ENCODE data around the gene B4GALT6. TPM values are rescaled to one million over a fixed set of nuclear protein-coding genes. Genes with fewer than 3 reads are reported as not detected.

Gene B4GALT6
- total RNA-seq, 1 experiment from 2014 or later = 1.4 TPM

GRCh38 chr18:31697351-31698298 is 13.2 kb upstream of the B4GALT6 start:
- H3K4me2 ChIP-seq (ENCODE audit: low read length) = no peak overlapping the region
- ChIA-PET CTCF (no interaction called here), POLR2A (ENCODE audit: unreplicated experiment) (no interaction called here)
- H3K27me3 ChIP-seq (ENCODE audit: low read length) = no peaks in the 10 kb centered on the region
- ATAC-seq (no peak), DNase-seq (no peak)
- no peak overlapping the region for H2AFZ ChIP-seq (ENCODE audit: low read length)
- no peaks in the 10 kb centered on the region for H3K9me3 ChIP-seq (ENCODE audit: low read length)
- no peaks in the 10 kb centered on the region for H3K4me1 ChIP-seq (ENCODE audit: insufficient read depth, low read length)
- TF ChIP-seq EZH2 (IDR thresholded peaks at IDR 0.05; ENCODE audit: low read length, unreplicated experiment) = no peak
- TF ChIP-seq, protein P1, sequence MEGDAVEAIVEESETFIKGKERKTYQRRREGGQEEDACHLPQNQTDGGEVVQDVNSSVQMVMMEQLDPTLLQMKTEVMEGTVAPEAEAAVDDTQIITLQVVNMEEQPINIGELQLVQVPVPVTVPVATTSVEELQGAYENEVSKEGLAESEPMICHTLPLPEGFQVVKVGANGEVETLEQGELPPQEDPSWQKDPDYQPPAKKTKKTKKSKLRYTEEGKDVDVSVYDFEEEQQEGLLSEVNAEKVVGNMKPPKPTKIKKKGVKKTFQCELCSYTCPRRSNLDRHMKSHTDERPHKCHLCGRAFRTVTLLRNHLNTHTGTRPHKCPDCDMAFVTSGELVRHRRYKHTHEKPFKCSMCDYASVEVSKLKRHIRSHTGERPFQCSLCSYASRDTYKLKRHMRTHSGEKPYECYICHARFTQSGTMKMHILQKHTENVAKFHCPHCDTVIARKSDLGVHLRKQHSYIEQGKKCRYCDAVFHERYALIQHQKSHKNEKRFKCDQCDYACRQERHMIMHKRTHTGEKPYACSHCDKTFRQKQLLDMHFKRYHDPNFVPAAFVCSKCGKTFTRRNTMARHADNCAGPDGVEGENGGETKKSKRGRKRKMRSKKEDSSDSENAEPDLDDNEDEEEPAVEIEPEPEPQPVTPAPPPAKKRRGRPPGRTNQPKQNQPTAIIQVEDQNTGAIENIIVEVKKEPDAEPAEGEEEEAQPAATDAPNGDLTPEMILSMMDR (conservative IDR thresholded peaks at IDR 0.05; ENCODE audit: low read depth, low read length) = no peak
- no peak for TF ChIP-seq EZH2phosphoT487 (IDR thresholded peaks at IDR 0.05; ENCODE audit: borderline replicate concordance, low read length)
- no peaks in the 10 kb centered on the region for H3K79me2 ChIP-seq (ENCODE audit: low read length)
- no peaks in the 10 kb centered on the region for H4K20me1 ChIP-seq (ENCODE audit: low read length)
- no peak overlapping the region for H3K4me3 ChIP-seq (ENCODE audit: low read length)
- intact Hi-C loops (cut with micrococcal nuclease) = no loop called here
- H3F3A ChIP-seq (ENCODE audit: low read length, unreplicated experiment) = no peaks in the 10 kb centered on the region
- no peaks in the 10 kb centered on the region for H3K36me3 ChIP-seq (ENCODE audit: low read depth, low read length)
- H3K9ac ChIP-seq (ENCODE audit: low read length) = no peak overlapping the region
- H3K9me2 ChIP-seq (replicated peaks; ENCODE audit: low read length) = no peaks in the 10 kb centered on the region
- H3K27ac ChIP-seq (ENCODE audit: low read length) = no peak overlapping the region
- BruUV-seq (replicated peaks) = no TSS peak

DNA sequence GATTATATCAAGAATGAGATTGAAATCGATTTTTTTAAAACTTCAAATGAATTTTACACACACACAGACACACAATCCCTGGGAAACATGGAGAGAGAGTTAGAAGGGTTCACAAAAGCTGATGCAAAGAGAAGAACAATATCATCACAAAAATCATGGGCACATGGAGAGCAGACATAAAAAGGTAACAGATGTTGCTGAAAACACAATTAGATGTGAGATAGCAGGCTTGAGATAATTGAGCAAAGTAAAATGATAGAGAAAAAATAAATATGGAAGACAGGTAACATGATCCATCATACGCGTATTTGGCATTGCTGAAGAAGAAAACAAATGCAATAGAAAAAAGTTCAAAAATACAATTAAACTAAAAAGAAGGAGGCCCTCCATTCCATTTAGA is 11.6 kb upstream of the B4GALT6 start:
- no peaks in the 10 kb centered on the region for H3K79me2 ChIP-seq (ENCODE audit: low read length)
- ChIA-PET POLR2A (ENCODE audit: unreplicated experiment) (no interaction called here), CTCF (no interaction called here)
- no peaks in the 10 kb centered on the region for H3K36me3 ChIP-seq (ENCODE audit: low read depth, low read length)
- intact Hi-C loops (cut with micrococcal nuclease) = no loop called here
- H2AFZ ChIP-seq (ENCODE audit: low read length) = no peak overlapping the region
- H3K27ac ChIP-seq (ENCODE audit: low read length) = no peak overlapping the region
- no peaks in the 10 kb centered on the region for H4K20me1 ChIP-seq (ENCODE audit: low read length)
- ATAC-seq = no peak
- no peak overlapping the region for H3K4me3 ChIP-seq (ENCODE audit: low read length)
- BruUV-seq (replicated peaks) = no TSS peak
- no peak for DNase-seq
- H3K4me2 ChIP-seq (ENCODE audit: low read length) = no peak overlapping the region
- TF ChIP-seq, protein P1 (conservative IDR thresholded peaks at IDR 0.05; ENCODE audit: low read depth, low read length) = no peak
- TF ChIP-seq EZH2 (IDR thresholded peaks at IDR 0.05; ENCODE audit: low read length, unreplicated experiment) (no peak), EZH2phosphoT487 (IDR thresholded peaks at IDR 0.05; ENCODE audit: borderline replicate concordance, low read length) (no peak)
- no peaks in the 10 kb centered on the region for H3K9me2 ChIP-seq (replicated peaks; ENCODE audit: low read length)
- H3K9me3 ChIP-seq (ENCODE audit: low read length) = no peaks in the 10 kb centered on the region
- H3F3A ChIP-seq (ENCODE audit: low read length, unreplicated experiment) = no peaks in the 10 kb centered on the region
- no peaks in the 10 kb centered on the region for H3K4me1 ChIP-seq (ENCODE audit: insufficient read depth, low read length)
- H3K27me3 ChIP-seq (ENCODE audit: low read length) = no peaks in the 10 kb centered on the region
- H3K9ac ChIP-seq (ENCODE audit: low read length) = no peak overlapping the region

- DNase-seq = no peak
- intact Hi-C loops (cut with micrococcal nuclease) = no loop called here
- Histone ChIP-seq H3K27ac (ENCODE audit: low read length) (no peak overlapping the region), H3K27me3 (ENCODE audit: low read length) (no peaks in the 10 kb centered on the region), H3K9me2 (replicated peaks; ENCODE audit: low read length) (no peaks in the 10 kb centered on the region), H2AFZ (ENCODE audit: low read length) (no peak overlapping the region), H3K9ac (ENCODE audit: low read length) (no peak overlapping the region), H3K4me3 (ENCODE audit: low read length) (no peak overlapping the region), H3K36me3 (ENCODE audit: low read depth, low read length) (no peaks in the 10 kb centered on the region), H3K79me2 (ENCODE audit: low read length) (no peaks in the 10 kb centered on the region), H3K9me3 (ENCODE audit: low read length) (no peaks in the 10 kb centered on the region), H3K4me2 (ENCODE audit: low read length) (no peak overlapping the region), H3F3A (ENCODE audit: low read length, unreplicated experiment) (no peaks in the 10 kb centered on the region), H3K4me1 (ENCODE audit: insufficient read depth, low read length) (no peaks in the 10 kb centered on the region), H4K20me1 (ENCODE audit: low read length) (no peaks in the 10 kb centered on the region)
- TF ChIP-seq EZH2 (IDR thresholded peaks at IDR 0.05; ENCODE audit: low read length, unreplicated experiment) (no peak), EZH2phosphoT487 (IDR thresholded peaks at IDR 0.05; ENCODE audit: borderline replicate concordance, low read length) (no peak)
- TF ChIP-seq, protein P1 (conservative IDR thresholded peaks at IDR 0.05; ENCODE audit: low read depth, low read length) = no peak
- ATAC-seq = no peak
- POLR2A ChIA-PET (ENCODE audit: unreplicated experiment) = no interaction called here
- CTCF ChIA-PET = no interaction called here
- BruUV-seq (replicated peaks) = no TSS peak
Measured at GRCh38 chr18:31694297-31694696, 9.9 kb upstream of the B4GALT6 start.

Measured in PC-3 (cell line).